HepG2 (cell line): ENCODE results near the gene CFAP100. TPM values are rescaled to one million over a fixed set of nuclear protein-coding genes. Genes with fewer than 3 reads are reported as not detected.
A peak's percentile ranks its signal among the peaks of the same experiment; 100 is the strongest.

Experiments used
- CBX5 ChIP-seq: sonication (generic); formaldehyde crosslinking; IDR thresholded peaks from 2 replicates; pipeline ENCODE4 v1.4.0; 2020; ENCODE audit warnings: missing genetic modification reagents, borderline replicate concordance
- HNRNPL ChIP-seq: fragments of 200-400 bp; formaldehyde crosslinking; IDR thresholded peaks from 2 replicates; pipeline ENCODE4 v1.6.1; 2017; ENCODE audit warnings: mild to moderate bottlenecking, low read depth, low read length
- HOXA5 ChIP-seq: sonication (generic); formaldehyde crosslinking; IDR thresholded peaks from 2 replicates; pipeline ENCODE4 v1.4.0; 2020; ENCODE audit warnings: missing genetic modification reagents
- MTF2 ChIP-seq: sonication (generic); formaldehyde crosslinking; IDR thresholded peaks from 2 replicates; pipeline ENCODE4 v1.5.0; 2020; ENCODE audit warnings: missing genetic modification reagents, borderline replicate concordance
- PRDM4 ChIP-seq: sonication (generic); formaldehyde crosslinking; IDR thresholded peaks from 2 replicates; pipeline ENCODE4 v1.9.0; 2021; ENCODE audit warnings: missing genetic modification reagents, borderline replicate concordance
- RARG ChIP-seq: sonication (generic); formaldehyde crosslinking; IDR thresholded peaks from 2 replicates; pipeline ENCODE4 v1.4.0; 2020; ENCODE audit warnings: low read depth, mild to moderate bottlenecking, missing genetic modification reagents
- SNAPC2 ChIP-seq: sonication (generic); formaldehyde crosslinking; IDR thresholded peaks from 2 replicates; pipeline ENCODE4 v1.8.1; 2022; ENCODE audit warnings: mild to moderate bottlenecking, missing genetic modification reagents
- TCF7L2 ChIP-seq: IDR thresholded peaks from 2 replicates; pipeline ENCODE4 v1.6.1; 2011; ENCODE audit warnings: mild to moderate bottlenecking, low read depth, low read length, moderate library complexity
- TEAD2 ChIP-seq: sonication (generic); formaldehyde crosslinking; IDR thresholded peaks from 2 replicates; pipeline ENCODE4 v1.9.0; 2021; ENCODE audit warnings: missing genetic modification reagents
- TOPORS ChIP-seq: sonication (generic); formaldehyde crosslinking; IDR thresholded peaks from 2 replicates; pipeline ENCODE4 v1.8.0; 2023; ENCODE audit warnings: mild to moderate bottlenecking, missing genetic modification reagents
- ZBTB2 ChIP-seq: sonication (generic); formaldehyde crosslinking; IDR thresholded peaks from 2 replicates; pipeline ENCODE4 v1.8.0; 2022; ENCODE audit warnings: low read depth, missing genetic modification reagents
- ZBTB46 ChIP-seq: sonication (generic); formaldehyde crosslinking; IDR thresholded peaks from 2 replicates; pipeline ENCODE4 v1.4.0; 2020; ENCODE audit warnings: mild to moderate bottlenecking, missing genetic modification reagents, borderline replicate concordance
- ZIK1 ChIP-seq: sonication (generic); formaldehyde crosslinking; IDR thresholded peaks from 2 replicates; pipeline ENCODE4 v1.5.0; 2020; ENCODE audit warnings: mild to moderate bottlenecking, low read depth, missing genetic modification reagents, borderline replicate concordance
- ZNF564 ChIP-seq: sonication (generic); formaldehyde crosslinking; IDR thresholded peaks from 2 replicates; pipeline ENCODE4 v1.8.1; 2023; ENCODE audit warnings: mild to moderate bottlenecking, missing genetic modification reagents
- ZNF646 ChIP-seq: sonication (generic); formaldehyde crosslinking; IDR thresholded peaks from 2 replicates; pipeline ENCODE4 v1.9.0; 2021; ENCODE audit warnings: mild to moderate bottlenecking, missing genetic modification reagents
- ZNF850 ChIP-seq: sonication (generic); formaldehyde crosslinking; conservative IDR thresholded peaks from 2 replicates; pipeline ENCODE4 v1.9.0; 2021; ENCODE audit warnings: mild to moderate bottlenecking, missing genetic modification reagents
- ZSCAN30 ChIP-seq: sonication (generic); formaldehyde crosslinking; IDR thresholded peaks from 2 replicates; pipeline ENCODE4 v1.5.0; 2020; ENCODE audit warnings: mild to moderate bottlenecking, missing genetic modification reagents
- polyA plus RNA-seq, 8 experiments: library from polyadenylated mRNA; depleted of rRNA in 3 of 8; stranded (reverse) in 7 of 8; unstranded in 1 of 8; fragments of >200 nt; fragmentation: Illumina TruSeq in 4 of 8; extraction: Trizol in 4 of 8; gene quantifications; 2 replicates each; pipeline versions ENCODE4 v1.2.1 to v1.2.3, GENCODE V29; 2011 to 2016; ENCODE audit warnings: low read depth in 4 of 8, missing spikeins in 1 of 8, mixed read lengths in 1 of 8; ENCODE audit not compliant: insufficient read depth in 1 of 8
- total RNA-seq, 5 experiments: library from RNA; depleted of rRNA; stranded (reverse); fragments of >200 nt; fragmentation: Illumina TruSeq; extraction: Trizol; gene quantifications; 2 replicates each; pipeline ENCODE4 v1.2.3, GENCODE V29; 2016; ENCODE audit warnings: low read depth in 1 of 5

Gene CFAP100
- total and polyA plus RNA-seq, 2 of the 13 experiments (the other 11 are each of a cell fraction or from before 2014, with no cell fraction given), result 0.32 TPM; not detected in 1

- TF ChIP-seq TEAD2 (no peak), RARG (CRISPR knock-in tag) (no peak), ZBTB46 (no peak), ZNF850 (CRISPR knock-in tag) (no peak), TCF7L2 (no peak), ZSCAN30 (CRISPR knock-in tag) (0 out of 2 replicates have a peak, but pooled peaks have one; percentile 63), MTF2 (CRISPR knock-in tag) (peak; percentile 93), ZIK1 (CRISPR knock-in tag) (no peak), ZNF564 (CRISPR knock-in tag) (0 out of 2 replicates have a peak, but pooled peaks have one; percentile 61), SNAPC2 (no peak), CBX5 (CRISPR knock-in tag) (no peak), TOPORS (CRISPR knock-in tag) (no peak; the same call in 1 of the 2 replicates), PRDM4 (CRISPR knock-in tag) (no peak), HNRNPL (no peak), ZBTB2 (CRISPR knock-in tag) (no peak), HOXA5 (no peak), ZNF646 (no peak)
These were observed 5.5 kb upstream of the CFAP100 start (continued) for GRCh38 chr3:126389112-126389793.
